SU-DHL-6 (cell line): ENCODE data around the gene GUK1.

Experiments used
- H2AFZ ChIP-seq: fragments of 200-600 bp; sonication (generic); 2 replicates; pipeline ENCODE4 v1.6.1; 2014; ENCODE audit warnings: low read depth, mild to moderate bottlenecking, moderate library complexity, mixed read lengths, antibody characterized with exemption, low read length; ENCODE audit not compliant: severe bottlenecking
- H3F3A ChIP-seq: fragments of 200-600 bp; shearing (Covaris generic); 2 replicates; pipeline ENCODE4 v1.6.0; 2016; ENCODE audit warnings: antibody characterized with exemption, mild to moderate bottlenecking; ENCODE audit not compliant: insufficient read depth
- H3K27ac ChIP-seq: fragments of 200-600 bp; sonication (generic); 2 replicates; pipeline ENCODE4 v1.5.1; 2016; ENCODE audit warnings: low read depth, mild to moderate bottlenecking, low read length, moderate library complexity, mixed read lengths
- H3K27me3 ChIP-seq: fragments of 200-600 bp; sonication (generic), shearing (Covaris generic); 2 replicates; pipeline ENCODE4 v1.6.0; 2014; ENCODE audit warnings: mild to moderate bottlenecking, low read length
- H3K36me3 ChIP-seq: fragments of 200-600 bp; sonication (generic); 2 replicates; pipeline ENCODE4 v1.6.1; 2014; ENCODE audit warnings: mild to moderate bottlenecking, low read length, mixed read lengths
- H3K4me2 ChIP-seq: fragments of 300-600, 200-600 bp; shearing (Covaris generic), sonication (generic); 2 replicates; pipeline ENCODE4 v1.6.0; 2014; ENCODE audit warnings: low read length, low read depth, mild to moderate bottlenecking; ENCODE audit not compliant: poor library complexity, severe bottlenecking
- H3K4me3 ChIP-seq: fragments of 200-600 bp; sonication (generic); 2 replicates; pipeline ENCODE4 v1.5.1; 2014; ENCODE audit warnings: antibody characterized with exemption, low read length, mild to moderate bottlenecking, mixed read lengths; ENCODE audit not compliant: insufficient read depth, poor library complexity, severe bottlenecking
- H3K79me2 ChIP-seq: fragments of 200-600 bp; sonication (generic); 2 replicates; pipeline ENCODE4 v1.6.1; 2014; ENCODE audit warnings: mild to moderate bottlenecking, low read length, moderate library complexity; ENCODE audit not compliant: insufficient read depth
- H3K9ac ChIP-seq: fragments of 200-600 bp; sonication (generic); 2 replicates; pipeline ENCODE4 v1.7.0; 2014; ENCODE audit warnings: mild to moderate bottlenecking, low read length
- H3K9me2 ChIP-seq: fragments of 200-600 bp; sonication (generic); replicated peaks from 2 replicates; pipeline ENCODE4 v1.6.1; 2014; ENCODE audit warnings: low read length; ENCODE audit not compliant: insufficient read depth
- H3K9me3 ChIP-seq: fragments of 200-600 bp; sonication (generic); 2 replicates; pipeline ENCODE4 v1.6.1; 2014; ENCODE audit warnings: low read length, mixed read lengths; ENCODE audit not compliant: insufficient read depth
- H4K20me1 ChIP-seq: fragments of 200-600 bp; sonication (generic); 2 replicates; pipeline ENCODE4 v1.6.1; 2014; ENCODE audit warnings: low read depth, mild to moderate bottlenecking, antibody characterized with exemption, low read length, moderate library complexity, mixed read lengths
- CTCF ChIP-seq: fragments of 200-600 bp; sonication (generic); IDR thresholded peaks from one replicate; pipeline ENCODE4 v1.5.1; 2017; ENCODE audit warnings: antibody characterized with exemption, mild to moderate bottlenecking, low read length, moderate library complexity; ENCODE audit not compliant: insufficient read depth, poor library complexity, severe bottlenecking
- EZH2phosphoT487 ChIP-seq: fragments of 200-600 bp; sonication (generic), shearing (Covaris generic); conservative IDR thresholded peaks from 2 replicates; pipeline ENCODE4 v1.6.1; 2018; ENCODE audit warnings: mild to moderate bottlenecking, antibody characterized with exemption, low read length, moderate library complexity, mixed read lengths

Gene GUK1

DNA sequence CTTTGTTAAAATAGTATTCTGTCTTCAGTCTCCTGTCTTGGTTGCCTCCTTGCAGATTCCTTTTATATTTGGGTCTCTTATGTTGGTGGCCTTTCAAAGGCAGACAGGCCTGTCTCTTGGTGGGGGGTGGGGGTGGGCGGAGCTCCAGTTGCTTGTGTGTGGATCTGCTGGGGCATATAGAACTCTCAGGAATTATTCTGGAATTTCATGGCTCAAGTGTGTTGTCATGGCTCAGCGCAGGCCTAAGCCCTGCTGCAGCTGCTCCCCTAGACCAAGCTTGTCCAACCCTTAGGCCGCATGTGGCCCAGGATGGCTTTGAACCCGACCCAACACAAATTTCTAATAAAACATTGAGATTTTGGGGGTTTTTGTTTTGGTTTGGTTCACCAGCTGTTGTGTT, 44.9 kb upstream of the GUK1 start:
- Histone ChIP-seq H4K20me1 (peaks cover 29% of the 10 kb centered on the region), H3K9ac (no peak overlapping the region), H3K36me3 (peaks cover 37% of the 10 kb centered on the region), H3K79me2 (peaks cover 74% of the 10 kb centered on the region), H3K9me3 (peaks cover 20% of the 10 kb centered on the region; the same call in 1 of the 2 replicates), H3F3A (peaks cover 5% of the 10 kb centered on the region; the same call in 1 of the 2 replicates), H2AFZ (no peak overlapping the region), H3K4me3 (no peak overlapping the region), H3K27ac (no peak overlapping the region), H3K4me2 (no peak overlapping the region), H3K9me2 (no peaks in the 10 kb centered on the region), H3K27me3 (no peaks in the 10 kb centered on the region)
- no peak for TF ChIP-seq EZH2phosphoT487
- no peak for TF ChIP-seq CTCF

GRCh38 chr1:228095938-228096337, 44.1 kb upstream of the GUK1 start:
- no peak for TF ChIP-seq EZH2phosphoT487
- no peak for TF ChIP-seq CTCF
- Histone ChIP-seq H3K36me3 (peaks cover 34% of the 10 kb centered on the region), H3K9me3 (peaks cover 20% of the 10 kb centered on the region; the same call in 1 of the 2 replicates), H2AFZ (no peak overlapping the region), H4K20me1 (peaks cover 21% of the 10 kb centered on the region), H3K4me3 (no peak overlapping the region), H3K9ac (no peak overlapping the region), H3F3A (peaks cover 9% of the 10 kb centered on the region; the same call in 1 of the 2 replicates), H3K79me2 (peaks cover 66% of the 10 kb centered on the region), H3K9me2 (no peaks in the 10 kb centered on the region), H3K4me2 (no peak overlapping the region), H3K27ac (no peak overlapping the region), H3K27me3 (no peaks in the 10 kb centered on the region)

- H3K27ac ChIP-seq = no peak overlapping the region
- peaks cover 59% of the 10 kb centered on the region for H3K79me2 ChIP-seq
These were observed 43.4 kb upstream of the GUK1 start for GRCh38 chr1:228096416-228097332.

More at GRCh38 chr1:228096416-228097332, 43.4 kb upstream of the GUK1 start:
- H3K4me3 ChIP-seq = no peak overlapping the region
- H3K36me3 ChIP-seq = peaks cover 31% of the 10 kb centered on the region
- H3K4me2 ChIP-seq = no peak overlapping the region
- H3K9me2 ChIP-seq = no peaks in the 10 kb centered on the region
- peaks cover 17% of the 10 kb centered on the region for H3F3A ChIP-seq
- H3K9me3 ChIP-seq = peaks cover 20% of the 10 kb centered on the region; the same call in 1 of the 2 replicates
- no peak overlapping the region for H2AFZ ChIP-seq
- TF ChIP-seq EZH2phosphoT487 (no peak), CTCF (no peak)
- H3K27me3 ChIP-seq = no peaks in the 10 kb centered on the region
- peaks cover 20% of the 10 kb centered on the region for H4K20me1 ChIP-seq
- H3K9ac ChIP-seq = no peak overlapping the region
